Endodermal cell (in vitro differentiated cells): ENCODE results near the gene SORCS2. TPM values are rescaled to one million over a fixed set of nuclear protein-coding genes. Genes with fewer than 3 reads are reported as not detected.

Source experiments
- DNase-seq: peaks from one replicate; pipeline ENCODE4 v3.0.0-alpha.2; 2017
- H3K27ac ChIP-seq: 2 replicates; pipeline ENCODE4 v1.5.1; 2013; ENCODE audit warnings: mild to moderate bottlenecking, low read depth, low read length, moderate library complexity
- H3K27me3 ChIP-seq: 2 replicates; pipeline ENCODE4 v1.6.1; 2013; ENCODE audit warnings: mild to moderate bottlenecking, low read length, moderate library complexity; ENCODE audit not compliant: insufficient read depth, control insufficient read depth, poor library complexity, severe bottlenecking
- H3K36me3 ChIP-seq: 2 replicates; pipeline ENCODE4 v1.7.0; 2013; ENCODE audit warnings: mild to moderate bottlenecking, low read length, moderate library complexity; ENCODE audit not compliant: control insufficient read depth, insufficient read depth
- H3K4me1 ChIP-seq: one replicate; pipeline ENCODE4 v1.7.0; 2013; ENCODE audit warnings: low read length; ENCODE audit not compliant: control insufficient read depth, insufficient read depth
- H3K4me3 ChIP-seq: 2 replicates; pipeline ENCODE4 v1.5.1; 2013; ENCODE audit warnings: mild to moderate bottlenecking, low read length, moderate library complexity
- H3K9ac ChIP-seq: 2 replicates; pipeline ENCODE4 v1.6.1; 2013; ENCODE audit warnings: mild to moderate bottlenecking, low read length, moderate library complexity; ENCODE audit not compliant: poor library complexity, severe bottlenecking; ENCODE audit errors: extremely low read depth
- H3K9me3 ChIP-seq: 2 replicates; pipeline ENCODE4 v1.6.1; 2013; ENCODE audit warnings: mild to moderate bottlenecking, low read length, moderate library complexity; ENCODE audit not compliant: control insufficient read depth
- H3K27ac Mint-ChIP-seq: 2 replicates; pipeline ENCODE4 v1.8.0; 2020; ENCODE audit warnings: mixed read lengths
- H3K27me3 Mint-ChIP-seq: 2 replicates; pipeline ENCODE4 v1.8.0; 2021; ENCODE audit warnings: mild to moderate bottlenecking, mixed read lengths; ENCODE audit not compliant: insufficient read depth
- H3K36me3 Mint-ChIP-seq: 2 replicates; pipeline ENCODE4 v1.8.0; 2020; ENCODE audit warnings: low read depth, mixed read lengths
- H3K4me1 Mint-ChIP-seq: 2 replicates; pipeline ENCODE4 v1.8.0; 2020; ENCODE audit warnings: mixed read lengths
- H3K4me3 Mint-ChIP-seq: 2 replicates; pipeline ENCODE4 v1.8.0; 2020; ENCODE audit warnings: mild to moderate bottlenecking, moderate library complexity, mixed read lengths
- H3K9me3 Mint-ChIP-seq: 2 replicates; pipeline ENCODE4 v1.8.0; 2020; ENCODE audit warnings: mild to moderate bottlenecking, mixed read lengths
- CTCF ChIP-seq: fragments of 200-600 bp; sonication (generic); conservative IDR thresholded peaks from 2 replicates; pipeline ENCODE4 v1.5.0; 2021; ENCODE audit warnings: antibody characterized with exemption, mild to moderate bottlenecking
- WGBS, 2 experiments: methylation state at CpG; one replicate each; pipeline versions ENCODE4 v1.1.5 to v1.1.7; 2013; ENCODE audit warnings: missing lambda C conversion rate in 2 of 2, mixed read lengths in 1 of 2; ENCODE audit not compliant: insufficient coverage in 1 of 2, insufficient read length in 1 of 2; 5-methylcytosine and 5-hydroxymethylcytosine counted together
- total RNA-seq, 2 donors: library from RNA; stranded (reverse); fragmentation: NEBNext Ultra II Directional in 1 of 2; extraction: Animal tissue kit (Norgen Biotek cat#: 25700) in 1 of 2; gene quantifications; 2 replicates in 1 of 2; 3 replicates in 1 of 2; pipeline ENCODE4 v1.2.1, GENCODE V29; 2021

The SORCS2 gene
- total RNA-seq, 2 donors from 2014 or later = 1.4 to 1.9 TPM

- 91 to 92% methylated on average over 9 to 11 of the region's 11 CpGs for WGBS, 2 experiments
- no peaks in the 10 kb centered on the region for H3K9me3 ChIP-seq
- no peak for DNase-seq
- no peaks in the 10 kb centered on the region for H3K4me1 ChIP-seq
- H3K4me3 ChIP-seq = no peak overlapping the region
- no peaks in the 10 kb centered on the region for H3K36me3 ChIP-seq
- no peak overlapping the region for H3K27ac Mint-ChIP-seq
- no peak for TF ChIP-seq CTCF
- H3K27me3 Mint-ChIP-seq = peaks cover 10% of the 10 kb centered on the region
- no peaks in the 10 kb centered on the region for H3K9me3 Mint-ChIP-seq
- H3K9ac ChIP-seq = no peak overlapping the region
- H3K4me1 Mint-ChIP-seq = peaks cover 14% of the 10 kb centered on the region
- no peak overlapping the region for H3K27ac ChIP-seq
- no peak overlapping the region for H3K4me3 Mint-ChIP-seq
- no peaks in the 10 kb centered on the region for H3K36me3 Mint-ChIP-seq
- H3K27me3 ChIP-seq = peaks cover 14% of the 10 kb centered on the region
Observed at GRCh38 chr4:7715271-7716009, 523.1 kb downstream of the SORCS2 start.

- WGBS, 2 experiments = 77 to 82% methylated on average over 5 to 6 of the region's 6 CpGs
- H3K4me3 Mint-ChIP-seq = no peak overlapping the region
- no peaks in the 10 kb centered on the region for H3K4me1 ChIP-seq
- no peaks in the 10 kb centered on the region for H3K9me3 Mint-ChIP-seq
- H3K27me3 Mint-ChIP-seq = peaks cover 10% of the 10 kb centered on the region
- no peak for TF ChIP-seq CTCF
- H3K27ac ChIP-seq = no peak overlapping the region
- no peak overlapping the region for H3K27ac Mint-ChIP-seq
- no peak overlapping the region for H3K4me3 ChIP-seq
- no peak for DNase-seq
- no peaks in the 10 kb centered on the region for H3K36me3 Mint-ChIP-seq
- H3K9ac ChIP-seq = no peak overlapping the region
- H3K36me3 ChIP-seq = no peaks in the 10 kb centered on the region
- peaks cover 14% of the 10 kb centered on the region for H3K27me3 ChIP-seq
- H3K9me3 ChIP-seq = no peaks in the 10 kb centered on the region
- peaks cover 14% of the 10 kb centered on the region for H3K4me1 Mint-ChIP-seq
Observed at GRCh38 chr4:7716010-7716721, 523.8 kb downstream of the SORCS2 start.

GRCh38 chr4:7717161-7717560, 524.8 kb downstream of the SORCS2 start:
- no peaks in the 10 kb centered on the region for H3K9me3 ChIP-seq
- peaks cover 10% of the 10 kb centered on the region for H3K27me3 Mint-ChIP-seq
- no peaks in the 10 kb centered on the region for H3K9me3 Mint-ChIP-seq
- H3K4me3 ChIP-seq = no peak overlapping the region
- H3K4me1 Mint-ChIP-seq = peaks cover 14% of the 10 kb centered on the region
- no peak overlapping the region for H3K4me3 Mint-ChIP-seq
- H3K27ac Mint-ChIP-seq = no peak overlapping the region
- H3K36me3 Mint-ChIP-seq = no peaks in the 10 kb centered on the region
- peaks cover 14% of the 10 kb centered on the region for H3K27me3 ChIP-seq
- no peak for TF ChIP-seq CTCF
- no peaks in the 10 kb centered on the region for H3K4me1 ChIP-seq
- H3K9ac ChIP-seq = no peak overlapping the region
- 90% methylated on average over 8 to 11 of the region's 11 CpGs for WGBS, 2 experiments
- H3K27ac ChIP-seq = no peak overlapping the region
- no peak for DNase-seq
- H3K36me3 ChIP-seq = no peaks in the 10 kb centered on the region
